Measurements from ENCODE around the gene MICU1. TPM values are rescaled to one million over a fixed set of nuclear protein-coding genes. Genes with fewer than 3 reads are reported as not detected.

MICU1 gene
- total RNA-seq, 1 donor from 2014 or later = 79.8 TPM

- no peak for TF ChIP-seq EZH2phosphoT487 (IDR thresholded peaks at IDR 0.05)
- TF ChIP-seq CTCF (IDR thresholded peaks at IDR 0.05) = no peak
- TF ChIP-seq EZH2 (IDR thresholded peaks at IDR 0.05) = no peak
- peaks cover 13% of the 10 kb centered on the region for H3K4me1 Mint-ChIP-seq
- Histone ChIP-seq H4K20me1 (ENCODE audit: low read depth) (no peaks in the 10 kb centered on the region), H3K27ac (no peak overlapping the region), H3F3A (ENCODE audit: low read depth) (no peaks in the 10 kb centered on the region), H3K36me3 (no peaks in the 10 kb centered on the region), H3K79me2 (ENCODE audit: low read depth) (peaks cover 41% of the 10 kb centered on the region), H3K9me3 (ENCODE audit: low read depth) (no peaks in the 10 kb centered on the region), H3K27me3 (no peaks in the 10 kb centered on the region), H3K4me3 (peak overlapping the region; percentile 75), H2AFZ (replicated peaks) (peak overlapping the region; percentile 7), H3K4me2 (peak overlapping the region; percentile 44), H3K4me1 (no peaks in the 10 kb centered on the region), H3K9ac (no peak overlapping the region)
- peaks cover 5% of the 10 kb centered on the region for H3K27me3 Mint-ChIP-seq (ENCODE audit: insufficient read depth, low read depth)
- H3K27ac Mint-ChIP-seq = no peak overlapping the region
- peaks cover 2% of the 10 kb centered on the region for H3K36me3 Mint-ChIP-seq
- DNase-seq (ENCODE audit: low spot score) = no peak
- H3K9me3 Mint-ChIP-seq = no peaks in the 10 kb centered on the region
- H3K4me3 Mint-ChIP-seq = peak overlapping the region; percentile 99
Observed at GRCh38 chr10:72626444-72626754, 520 bp upstream of the MICU1 start.

- H3K36me3 Mint-ChIP-seq = peaks cover 2% of the 10 kb centered on the region
- H3K27me3 Mint-ChIP-seq (ENCODE audit: insufficient read depth, low read depth) = peaks cover 8% of the 10 kb centered on the region
- TF ChIP-seq EZH2 (IDR thresholded peaks at IDR 0.05) = no peak
- TF ChIP-seq EZH2phosphoT487 (IDR thresholded peaks at IDR 0.05) = no peak
- TF ChIP-seq CTCF (IDR thresholded peaks at IDR 0.05) = no peak
- Histone ChIP-seq H3K4me3 (peak overlapping the region; percentile 75), H3K4me1 (no peaks in the 10 kb centered on the region), H3K27me3 (no peaks in the 10 kb centered on the region), H3F3A (ENCODE audit: low read depth) (no peaks in the 10 kb centered on the region), H3K36me3 (no peaks in the 10 kb centered on the region), H3K4me2 (peak overlapping the region; percentile 76), H4K20me1 (ENCODE audit: low read depth) (no peaks in the 10 kb centered on the region), H2AFZ (replicated peaks) (peak overlapping the region; percentile 80), H3K9ac (peak overlapping the region; percentile 56), H3K9me3 (ENCODE audit: low read depth) (no peaks in the 10 kb centered on the region), H3K79me2 (ENCODE audit: low read depth) (peaks cover 53% of the 10 kb centered on the region), H3K27ac (no peak overlapping the region)
- DNase-seq (ENCODE audit: low spot score) = no peak
- no peaks in the 10 kb centered on the region for H3K9me3 Mint-ChIP-seq
- H3K4me1 Mint-ChIP-seq = peaks cover 13% of the 10 kb centered on the region
- H3K27ac Mint-ChIP-seq = peak overlapping the region; percentile 48
- H3K4me3 Mint-ChIP-seq = peak overlapping the region; percentile 99
Observed at GRCh38 chr10:72625276-72625607, 637 bp downstream of the MICU1 start.

- TF ChIP-seq EZH2phosphoT487 (IDR thresholded peaks at IDR 0.05) = no peak
- TF ChIP-seq CTCF (IDR thresholded peaks at IDR 0.05) = no peak
- no peak for TF ChIP-seq EZH2 (IDR thresholded peaks at IDR 0.05)
- no peaks in the 10 kb centered on the region for H3K27me3 ChIP-seq
- no peaks in the 10 kb centered on the region for H3K9me3 Mint-ChIP-seq
- no peak overlapping the region for H3K27ac Mint-ChIP-seq
- H3K79me2 ChIP-seq (ENCODE audit: low read depth) = peaks cover 78% of the 10 kb centered on the region
- H3K36me3 ChIP-seq = no peaks in the 10 kb centered on the region
- DNase-seq (ENCODE audit: low spot score) = no peak
- H3K4me1 Mint-ChIP-seq = peaks cover 13% of the 10 kb centered on the region
- no peak overlapping the region for H3K4me3 ChIP-seq
- no peak overlapping the region for H3K4me3 Mint-ChIP-seq
- H4K20me1 ChIP-seq (ENCODE audit: low read depth) = no peaks in the 10 kb centered on the region
- H3K27me3 Mint-ChIP-seq (ENCODE audit: insufficient read depth, low read depth) = peaks cover 8% of the 10 kb centered on the region
- H3F3A ChIP-seq (ENCODE audit: low read depth) = no peaks in the 10 kb centered on the region
- no peak overlapping the region for H3K9ac ChIP-seq
- no peak overlapping the region for H3K27ac ChIP-seq
- H3K9me3 ChIP-seq (ENCODE audit: low read depth) = no peaks in the 10 kb centered on the region
- H3K36me3 Mint-ChIP-seq = peaks cover 2% of the 10 kb centered on the region
- no peak overlapping the region for H3K4me2 ChIP-seq
- H2AFZ ChIP-seq (replicated peaks) = no peak overlapping the region
- H3K4me1 ChIP-seq = no peaks in the 10 kb centered on the region
Observed at GRCh38 chr10:72622271-72622670, 3.6 kb downstream of the MICU1 start.

GRCh38 chr10:72616716-72617115 is 9.2 kb downstream of the MICU1 start:
- H4K20me1 ChIP-seq (ENCODE audit: low read depth) = no peaks in the 10 kb centered on the region
- Mint-ChIP-seq H3K4me1 (peaks cover 2% of the 10 kb centered on the region), H3K27me3 (ENCODE audit: insufficient read depth, low read depth) (peaks cover 2% of the 10 kb centered on the region), H3K4me3 (no peak overlapping the region), H3K36me3 (peaks cover 9% of the 10 kb centered on the region), H3K9me3 (peaks cover 8% of the 10 kb centered on the region), H3K27ac (no peak overlapping the region)
- H3K9ac ChIP-seq = no peak overlapping the region
- no peak overlapping the region for H3K27ac ChIP-seq
- H3K27me3 ChIP-seq = no peaks in the 10 kb centered on the region
- no peaks in the 10 kb centered on the region for H3K9me3 ChIP-seq (ENCODE audit: low read depth)
- no peak overlapping the region for H3K4me3 ChIP-seq
- no peaks in the 10 kb centered on the region for H3K4me1 ChIP-seq
- DNase-seq (ENCODE audit: low spot score) = no peak
- no peaks in the 10 kb centered on the region for H3K36me3 ChIP-seq
- H3K4me2 ChIP-seq = no peak overlapping the region
- peaks cover 80% of the 10 kb centered on the region for H3K79me2 ChIP-seq (ENCODE audit: low read depth)
- H3F3A ChIP-seq (ENCODE audit: low read depth) = no peaks in the 10 kb centered on the region
- no peak overlapping the region for H2AFZ ChIP-seq (replicated peaks)
- TF ChIP-seq CTCF (IDR thresholded peaks at IDR 0.05) (no peak), EZH2 (IDR thresholded peaks at IDR 0.05) (no peak), EZH2phosphoT487 (IDR thresholded peaks at IDR 0.05) (no peak)

All from neural progenitor cell (in vitro differentiated cells).